Left lung (tissue), 10 donors: Measurements from ENCODE around the gene MAPK8. TPM values are rescaled to one million over a fixed set of nuclear protein-coding genes. Genes with fewer than 3 reads are reported as not detected.
"Not testable (repeated sequence)": the region's sequence is repeated elsewhere in the genome, so short reads cannot be mapped to it uniquely, and the experiment has no call there.

Source experiments
- ATAC-seq: fragments of 200-7000 bp; cut with Tn5 transposase; one replicate; pipeline ENCODE4 v1.9.1; 2020; ENCODE audit warnings: moderate library complexity
- DNase-seq, 4 donors: peaks; one replicate each; pipeline ENCODE4 v3.0.0-alpha.2; 2013 to 2020
- H3K27ac ChIP-seq, 2 donors: fragments of 200-600 bp; sonication (generic) in 1 of 2; one replicate each; pipeline versions ENCODE4 v1.5.0 to v1.8.0; 2020 to 2021
- H3K27me3 ChIP-seq, 2 donors: fragments of 200-600 bp; sonication (generic) in 1 of 2; one replicate each; pipeline versions ENCODE4 v1.5.0 to v1.8.0; 2020 to 2021
- H3K36me3 ChIP-seq, 2 donors: fragments of 200-600 bp; sonication (generic) in 1 of 2; one replicate each; pipeline versions ENCODE4 v1.5.0 to v1.8.0; 2020 to 2021
- H3K4me1 ChIP-seq, 2 donors: fragments of 200-600 bp; one replicate each; pipeline ENCODE4 v1.8.0; 2021
- H3K4me3 ChIP-seq, 2 donors: fragments of 200-600 bp; sonication (generic) in 1 of 2; one replicate each; pipeline versions ENCODE4 v1.5.0 to v1.8.0; 2020 to 2021; ENCODE audit warnings: mild to moderate bottlenecking in 1 of 2
- H3K9me3 ChIP-seq, 2 donors: fragments of 200-600 bp; sonication (generic) in 1 of 2; one replicate each; pipeline versions ENCODE4 v1.5.0 to v1.8.0; 2020 to 2021
- intact Hi-C, 2 donors: fragments of 100-400 bp; cut with DNase I; formaldehyde crosslinking; loops; one replicate each; pipeline versions ENCODE4 v1.11.2 to v1.14.2; 2022
- polyA plus RNA-seq, 6 donors: library from polyadenylated mRNA; unstranded; fragments of 120-200 nt; gene quantifications; one replicate each; pipeline ENCODE4 v1.2.1, GENCODE V29; 2013; ENCODE audit not compliant: insufficient read length in 6 of 6
- total RNA-seq, 2 donors: library from RNA; stranded (reverse); fragmentation: NEBNext Ultra II Directional; extraction: Animal tissue kit (Norgen Biotek cat#: 25700); gene quantifications; one replicate each; pipeline ENCODE4 v1.2.1, GENCODE V29; 2021
- TF ChIP-seq, protein P1 (sequence below), 2 donors: fragments of 200-600 bp; sonication (generic) in 1 of 2; IDR thresholded peaks; one replicate each; pipeline versions ENCODE4 v1.5.0 to v1.8.0; 2021; ENCODE audit warnings: antibody characterized with exemption in 2 of 2
- donor health status: DM: no; HTN: yes; CAD: no.
- donor health status: DM: no; HTN: no; CAD: no.

Gene MAPK8
- total and polyA plus RNA-seq, 8 donors, result 31.3 to 81.8 (median 71.7) TPM

DNA sequence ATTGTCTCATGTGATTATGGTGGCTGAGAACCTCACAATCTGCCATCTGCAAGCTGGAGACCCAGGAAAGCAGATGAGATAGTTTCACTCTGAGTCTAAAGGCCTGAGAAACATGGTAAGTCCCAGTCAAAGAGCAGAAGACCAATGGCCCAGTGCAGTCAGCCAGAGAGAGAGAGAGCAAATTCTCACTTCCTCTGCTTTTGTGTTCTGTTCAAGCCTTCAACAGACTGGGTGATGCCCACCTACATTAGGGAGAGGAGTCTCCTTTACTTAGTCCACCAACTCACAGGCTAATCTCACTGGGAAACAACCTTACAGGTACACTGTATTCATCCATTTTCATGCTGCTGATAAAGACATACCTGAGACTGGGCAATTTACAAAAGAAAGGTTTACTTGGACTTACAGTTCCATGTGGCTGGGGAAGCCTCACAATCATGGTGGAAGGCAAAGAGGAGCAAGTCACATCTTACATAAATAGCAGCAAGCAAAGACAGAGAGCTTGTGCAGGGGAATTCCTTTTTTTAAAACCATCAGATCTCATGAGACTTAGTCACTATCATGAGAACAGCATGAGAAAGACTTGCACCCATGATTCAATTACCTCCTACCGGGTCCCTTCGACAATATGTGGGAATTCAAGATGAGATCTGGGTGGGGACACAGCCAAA lies 27.3 kb upstream of the MAPK8 start:
- Histone ChIP-seq H3K9me3 (peaks cover 0 to 10% of the 10 kb centered on the region in 2 donors), H3K27me3 (peaks cover 0 to under 1% of the 10 kb centered on the region in 2 donors), H3K4me3 (no peak overlapping the region), H3K27ac (no peak overlapping the region), H3K36me3 (no peaks in the 10 kb centered on the region), H3K4me1 (no peaks in the 10 kb centered on the region)
- intact Hi-C loops, result no loop called here
- DNase-seq (no peak), ATAC-seq (no peak)
- TF ChIP-seq, protein P1, sequence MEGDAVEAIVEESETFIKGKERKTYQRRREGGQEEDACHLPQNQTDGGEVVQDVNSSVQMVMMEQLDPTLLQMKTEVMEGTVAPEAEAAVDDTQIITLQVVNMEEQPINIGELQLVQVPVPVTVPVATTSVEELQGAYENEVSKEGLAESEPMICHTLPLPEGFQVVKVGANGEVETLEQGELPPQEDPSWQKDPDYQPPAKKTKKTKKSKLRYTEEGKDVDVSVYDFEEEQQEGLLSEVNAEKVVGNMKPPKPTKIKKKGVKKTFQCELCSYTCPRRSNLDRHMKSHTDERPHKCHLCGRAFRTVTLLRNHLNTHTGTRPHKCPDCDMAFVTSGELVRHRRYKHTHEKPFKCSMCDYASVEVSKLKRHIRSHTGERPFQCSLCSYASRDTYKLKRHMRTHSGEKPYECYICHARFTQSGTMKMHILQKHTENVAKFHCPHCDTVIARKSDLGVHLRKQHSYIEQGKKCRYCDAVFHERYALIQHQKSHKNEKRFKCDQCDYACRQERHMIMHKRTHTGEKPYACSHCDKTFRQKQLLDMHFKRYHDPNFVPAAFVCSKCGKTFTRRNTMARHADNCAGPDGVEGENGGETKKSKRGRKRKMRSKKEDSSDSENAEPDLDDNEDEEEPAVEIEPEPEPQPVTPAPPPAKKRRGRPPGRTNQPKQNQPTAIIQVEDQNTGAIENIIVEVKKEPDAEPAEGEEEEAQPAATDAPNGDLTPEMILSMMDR (IDR thresholded peaks at IDR 0.05), result no peak

DNA sequence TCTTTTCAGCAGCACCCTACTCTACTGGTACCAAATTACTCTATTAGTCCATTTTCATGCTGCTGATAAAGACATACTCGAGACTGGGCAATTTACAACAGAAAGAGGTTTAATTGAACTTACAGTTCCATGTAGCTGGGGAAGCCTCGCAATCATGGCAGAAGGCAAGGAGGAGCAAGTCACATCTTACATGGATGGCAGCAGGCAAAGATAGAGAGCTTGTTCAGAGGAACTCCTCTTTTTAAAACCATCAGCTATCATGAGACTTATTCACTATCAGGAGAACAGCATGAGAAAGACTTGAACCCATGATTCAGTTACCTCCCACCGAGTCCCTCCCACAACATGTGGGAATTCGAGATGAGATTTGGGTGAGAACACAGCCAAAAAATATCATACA lies 24.8 kb upstream of the MAPK8 start:
- DNase-seq, H3K27ac ChIP-seq, H3K4me3 ChIP-seq, H3K36me3 ChIP-seq, ATAC-seq, intact Hi-C loops, H3K4me1 ChIP-seq: not testable (repeated sequence)
- H3K9me3 ChIP-seq, result peaks cover 0 to 11% of the 10 kb centered on the region in 2 donors
- peaks cover 0 to 11% of the 10 kb centered on the region in 2 donors for H3K27me3 ChIP-seq

DNA sequence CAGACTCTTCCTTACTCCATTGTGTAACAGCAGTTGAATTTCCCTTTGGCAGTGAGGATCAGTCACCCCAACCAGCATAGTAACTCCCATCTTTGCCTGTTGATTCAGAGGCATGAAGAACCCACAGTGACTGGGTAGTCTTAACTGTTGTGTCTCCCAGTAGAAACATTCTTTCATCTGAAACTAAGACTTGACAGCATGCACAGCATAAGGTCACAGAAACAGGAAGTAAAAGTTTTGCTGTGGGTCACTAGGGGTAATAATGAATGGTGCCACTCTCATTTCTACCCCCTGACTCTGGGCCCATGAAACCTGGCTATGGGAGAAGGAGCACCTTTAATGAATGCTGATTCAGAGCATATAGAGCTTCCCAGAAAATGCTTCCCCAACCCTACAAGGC lies 23.6 kb upstream of the MAPK8 start:
- H3K9me3 ChIP-seq, result peaks cover 0 to 11% of the 10 kb centered on the region in 2 donors
- no peak for ATAC-seq
- TF ChIP-seq, protein P1 (IDR thresholded peaks at IDR 0.05), result no peak
- H3K36me3 ChIP-seq, result no peaks in the 10 kb centered on the region
- no peaks in the 10 kb centered on the region for H3K4me1 ChIP-seq
- H3K4me3 ChIP-seq, result no peak overlapping the region
- peaks cover 0 to 11% of the 10 kb centered on the region in 2 donors for H3K27me3 ChIP-seq
- no peak for DNase-seq
- intact Hi-C loops, result no loop called here
- no peak overlapping the region for H3K27ac ChIP-seq

DNA sequence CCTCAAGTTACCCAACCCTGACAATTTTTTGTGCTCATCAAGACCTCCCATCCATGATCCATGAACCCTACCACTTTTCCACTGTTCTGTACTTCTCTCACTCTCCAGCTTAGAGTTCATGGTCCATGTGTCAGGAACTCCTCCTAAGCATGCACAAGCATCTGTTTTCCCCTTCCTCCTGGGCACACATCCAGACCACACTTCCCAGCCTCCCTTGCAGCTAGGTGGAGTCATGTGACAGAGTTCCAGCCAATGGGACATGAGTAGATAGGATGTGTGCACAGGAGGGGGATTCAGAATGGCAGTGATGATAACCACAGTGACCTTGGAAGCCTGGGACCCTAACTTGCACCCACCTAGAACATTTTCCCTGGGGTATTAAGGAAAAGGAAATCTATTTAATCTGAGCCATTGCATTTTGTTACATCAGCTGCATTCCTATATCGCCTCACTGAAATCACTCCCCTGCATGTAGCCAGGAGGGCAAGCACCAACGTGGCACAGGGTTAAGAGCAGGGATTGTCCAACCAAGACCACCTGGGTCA lies 22.4 kb upstream of the MAPK8 start:
- TF ChIP-seq, protein P1 (IDR thresholded peaks at IDR 0.05), result no peak
- peaks cover 0 to 11% of the 10 kb centered on the region in 2 donors for H3K27me3 ChIP-seq
- no peak overlapping the region for H3K27ac ChIP-seq
- H3K9me3 ChIP-seq, result peaks cover 0 to 11% of the 10 kb centered on the region in 2 donors
- no peaks in the 10 kb centered on the region for H3K4me1 ChIP-seq
- H3K36me3 ChIP-seq, result no peaks in the 10 kb centered on the region
- DNase-seq (no peak), ATAC-seq (no peak)
- no peak overlapping the region for H3K4me3 ChIP-seq
- intact Hi-C loops, result no loop called here

DNA sequence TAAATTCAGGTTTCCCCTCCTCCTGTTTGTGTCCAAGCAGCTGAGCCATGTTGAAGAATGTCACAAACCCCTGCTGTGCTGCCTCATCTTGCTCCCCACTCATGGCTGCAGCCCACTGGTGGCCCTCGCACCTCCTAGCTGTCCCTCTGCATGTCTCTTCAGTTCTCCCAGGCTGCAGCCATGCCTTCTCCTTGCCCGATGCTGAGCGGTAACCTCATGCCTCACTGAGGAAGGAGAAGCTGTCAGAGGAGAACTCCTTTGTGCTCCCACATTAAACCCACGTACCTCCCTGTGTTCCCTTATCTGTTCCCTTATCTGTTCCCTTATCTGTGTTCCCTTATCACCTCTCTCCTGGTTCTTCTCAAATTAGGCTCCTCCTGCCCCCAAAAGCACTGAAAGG lies 21.7 kb upstream of the MAPK8 start:
- H3K27me3 ChIP-seq, result peaks cover 0 to 11% of the 10 kb centered on the region in 2 donors
- no peak overlapping the region for H3K4me3 ChIP-seq
- H3K27ac ChIP-seq, result no peak overlapping the region
- H3K4me1 ChIP-seq, result peaks cover 0 to under 1% of the 10 kb centered on the region in 2 donors
- intact Hi-C loops, result no loop called here
- H3K36me3 ChIP-seq, result no peaks in the 10 kb centered on the region
- no peak for ATAC-seq
- DNase-seq, result no peak
- peaks cover 0 to 11% of the 10 kb centered on the region in 2 donors for H3K9me3 ChIP-seq
- TF ChIP-seq, protein P1 (IDR thresholded peaks at IDR 0.05), result no peak
